Naive thymus-derived CD4-positive, alpha-beta T cell (primary cell): ENCODE results near the gene ZNF280D. TPM values are rescaled to one million over a fixed set of nuclear protein-coding genes. Genes with fewer than 3 reads are reported as not detected.

ENCODE experiments used
- ATAC-seq: fragments of 150-1000 bp; cut with Tn5 transposase; 2 replicates; pipeline ENCODE4 v1.10.0; 2021; ENCODE audit warnings: mild to moderate bottlenecking, moderate library complexity
- CTCF ChIA-PET: fragments of 350-600 bp; sonication (Branson Sonifier 250); formaldehyde crosslinking; loops from one replicate; lab custom pipeline; 2021; ENCODE audit warnings: antibody characterized with exemption; lab: Charles Lee
- POLR2A ChIA-PET: fragments of 350-600 bp; sonication (Branson Sonifier 250); formaldehyde crosslinking; loops from one replicate; lab custom pipeline; 2021; ENCODE audit warnings: antibody characterized with exemption, inconsistent platforms; lab: Charles Lee
- DNase-seq, 9 donors: peaks; one replicate each; pipeline versions ENCODE4 v3.0.0 to v3.0.0-alpha.2; 2020 to 2022; ENCODE audit warnings: mixed read lengths in 1 of 9
- H3K27ac ChIP-seq: one replicate; pipeline ENCODE4 v1.7.0; 2013; ENCODE audit warnings: mild to moderate bottlenecking, low read depth, low read length, moderate library complexity
- H3K27me3 ChIP-seq, 2 donors: one replicate each; pipeline ENCODE4 v1.7.0; 2013; ENCODE audit warnings: low read length in 2 of 2, mild to moderate bottlenecking in 2 of 2, moderate library complexity in 2 of 2; ENCODE audit not compliant: control insufficient read depth in 2 of 2, insufficient read depth in 2 of 2
- H3K36me3 ChIP-seq, 3 experiments: 1 replicate in 2 of 3; 2 replicates in 1 of 3; pipeline ENCODE4 v1.7.0; 2013; ENCODE audit warnings: low read length in 3 of 3, mild to moderate bottlenecking in 3 of 3, moderate library complexity in 1 of 3; ENCODE audit not compliant: insufficient read depth in 3 of 3, control insufficient read depth in 2 of 3
- H3K4me1 ChIP-seq, 2 donors: one replicate each; pipeline ENCODE4 v1.7.0; 2013; ENCODE audit warnings: low read length in 2 of 2, mild to moderate bottlenecking in 2 of 2, moderate library complexity in 1 of 2; ENCODE audit not compliant: control insufficient read depth in 2 of 2, insufficient read depth in 2 of 2
- H3K4me3 ChIP-seq: 2 replicates; pipeline ENCODE4 v1.7.0; 2013; ENCODE audit warnings: mild to moderate bottlenecking, low read length
- H3K9me3 ChIP-seq, 3 experiments: 1 replicate in 2 of 3; 2 replicates in 1 of 3; pipeline ENCODE4 v1.7.0; 2013; ENCODE audit warnings: low read length in 3 of 3; ENCODE audit not compliant: control insufficient read depth in 2 of 3
- H3K27ac Mint-ChIP-seq, 9 donors: one replicate each; pipeline ENCODE4 v1.8.0; 2020 to 2022; ENCODE audit warnings: mixed read lengths in 9 of 9, mild to moderate bottlenecking in 8 of 9, moderate library complexity in 5 of 9, inconsistent platforms in 2 of 9
- H3K27me3 Mint-ChIP-seq, 5 donors: one replicate each; pipeline ENCODE4 v1.8.0; 2021 to 2022; ENCODE audit warnings: mixed read lengths in 5 of 5, mild to moderate bottlenecking in 1 of 5
- H3K36me3 Mint-ChIP-seq, 5 donors: one replicate each; pipeline ENCODE4 v1.8.0; 2020 to 2022; ENCODE audit warnings: mixed read lengths in 5 of 5, mild to moderate bottlenecking in 3 of 5, inconsistent platforms in 1 of 5
- H3K4me1 Mint-ChIP-seq, 7 donors: one replicate each; pipeline ENCODE4 v1.8.0; 2020 to 2022; ENCODE audit warnings: mixed read lengths in 7 of 7, mild to moderate bottlenecking in 3 of 7, inconsistent platforms in 1 of 7
- H3K4me3 Mint-ChIP-seq, 10 donors: one replicate each; pipeline ENCODE4 v1.8.0; 2020 to 2022; ENCODE audit warnings: mild to moderate bottlenecking in 10 of 10, mixed read lengths in 10 of 10, moderate library complexity in 6 of 10, inconsistent platforms in 2 of 10
- H3K9me3 Mint-ChIP-seq, 11 donors: one replicate each; pipeline ENCODE4 v1.8.0; 2020 to 2022; ENCODE audit warnings: mixed read lengths in 11 of 11, mild to moderate bottlenecking in 4 of 11, inconsistent platforms in 1 of 11, moderate library complexity in 1 of 11
- intact Hi-C, 2 donors: fragments of 100-400 bp; cut with micrococcal nuclease; formaldehyde crosslinking; loops; one replicate each; pipeline ENCODE4 v1.15.1; 2023
- polyA plus RNA-seq, 2 donors: library from polyadenylated mRNA; unstranded; fragments of 300-500 nt; fragmentation: Illumina TruSeq; gene quantifications; one replicate each; pipeline ENCODE4 v1.2.3, GENCODE V29; 2021
- total RNA-seq, 6 experiments: library from RNA in 5 of 6; stranded (reverse) in 5 of 6; gene quantifications; 1 replicate in 5 of 6; 2 replicates in 1 of 6; pipeline ENCODE4 v1.2.3 and lab custom pipeline; 2021 to 2026

The ZNF280D gene
- total and polyA plus RNA-seq, 7 experiments from 2014 or later, result 9.3 to 59.0 (median 37.6) TPM

- POLR2A ChIA-PET, result no interaction called here
- H3K27me3 ChIP-seq, result no peaks in the 10 kb centered on the region
- H3K27ac ChIP-seq, result no peak overlapping the region
- peaks cover 10 to 12% (median 11%) of the 10 kb centered on the region in 5 donors for H3K27me3 Mint-ChIP-seq
- CTCF ChIA-PET, result no interaction called here
- DNase-seq (no peak), ATAC-seq (no peak)
- no peak overlapping the region for H3K4me3 Mint-ChIP-seq
- no peak overlapping the region for H3K4me3 ChIP-seq
- intact Hi-C loops, result no loop called here
- no peaks in the 10 kb centered on the region for H3K36me3 ChIP-seq
- H3K9me3 ChIP-seq, result no peaks in the 10 kb centered on the region
- no peak overlapping the region for H3K27ac Mint-ChIP-seq
- H3K4me1 ChIP-seq, result no peaks in the 10 kb centered on the region
- H3K36me3 Mint-ChIP-seq, result no peaks in the 10 kb centered on the region
- peaks cover 0 to 27% (median 12%) of the 10 kb centered on the region in 11 donors for H3K9me3 Mint-ChIP-seq
- no peaks in the 10 kb centered on the region for H3K4me1 Mint-ChIP-seq
Measured at GRCh38 chr15:56598991-56599390, 134.3 kb downstream of the ZNF280D start.

DNA sequence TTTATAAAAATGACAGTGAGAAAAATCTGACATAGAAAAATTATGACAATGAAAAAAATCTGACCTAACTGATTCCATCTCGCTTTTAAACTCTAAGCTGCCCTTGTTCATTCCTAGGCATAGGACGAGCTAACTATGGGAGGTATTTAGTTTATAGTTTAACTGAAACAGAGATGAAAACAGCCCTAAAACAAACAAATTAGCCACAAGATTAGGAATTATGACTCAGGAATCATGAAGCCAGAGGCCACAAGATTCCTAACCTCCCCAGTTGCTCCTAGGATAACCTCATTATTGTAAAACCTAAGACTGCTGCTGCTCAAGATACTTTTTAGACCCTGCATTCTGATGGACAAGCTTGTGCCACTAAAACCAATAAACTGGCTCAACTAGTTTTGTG is 145.6 kb downstream of the ZNF280D start:
- Mint-ChIP-seq H3K9me3 (peaks cover 9 to 50% (median 23%) of the 10 kb centered on the region in 11 donors), H3K4me1 (no peaks in the 10 kb centered on the region), H3K36me3 (peaks cover 3 to 21% (median 8%) of the 10 kb centered on the region in 5 donors), H3K27ac (no peak overlapping the region), H3K4me3 (no peak overlapping the region), H3K27me3 (peaks cover 0 to 18% (median 17%) of the 10 kb centered on the region in 5 donors)
- intact Hi-C loops, result no loop called here
- peaks cover 0 to 20% (median 0%) of the 10 kb centered on the region in 3 experiments for H3K9me3 ChIP-seq
- H3K36me3 ChIP-seq, result no peaks in the 10 kb centered on the region
- no peaks in the 10 kb centered on the region for H3K4me1 ChIP-seq
- ATAC-seq, result no peak
- no peak overlapping the region for H3K27ac ChIP-seq
- no peak overlapping the region for H3K4me3 ChIP-seq
- ChIA-PET POLR2A (interaction anchor here (0.6 kb wide), 1 partner anchor 324 kb away, joined by 3 read pairs; no protein-coding TSS in a partner anchor), CTCF (no interaction called here)
- no peaks in the 10 kb centered on the region for H3K27me3 ChIP-seq
- DNase-seq, result no peak

- Mint-ChIP-seq H3K9me3 (peaks cover 9 to 51% (median 23%) of the 10 kb centered on the region in 11 donors), H3K27ac (no peak overlapping the region), H3K36me3 (peaks cover 0 to 21% (median 8%) of the 10 kb centered on the region in 5 donors), H3K4me1 (no peaks in the 10 kb centered on the region), H3K4me3 (no peak overlapping the region), H3K27me3 (peaks cover 0 to 13% (median 6%) of the 10 kb centered on the region in 5 donors)
- intact Hi-C loops, result no loop called here
- no peaks in the 10 kb centered on the region for H3K36me3 ChIP-seq
- H3K27ac ChIP-seq, result no peak overlapping the region
- POLR2A ChIA-PET, result no interaction called here
- no peaks in the 10 kb centered on the region for H3K4me1 ChIP-seq
- CTCF ChIA-PET, result no interaction called here
- peaks cover 0 to 20% (median 0%) of the 10 kb centered on the region in 3 experiments for H3K9me3 ChIP-seq
- ATAC-seq, result no peak
- DNase-seq, result no peak
- no peak overlapping the region for H3K4me3 ChIP-seq
- H3K27me3 ChIP-seq, result no peaks in the 10 kb centered on the region
Measured at GRCh38 chr15:56586206-56586605, 147.1 kb downstream of the ZNF280D start.

GRCh38 chr15:56582785-56583184 is 150.5 kb downstream of the ZNF280D start:
- ATAC-seq (no peak), DNase-seq (no peak)
- H3K36me3 Mint-ChIP-seq, result peaks cover 0 to 9% (median 8%) of the 10 kb centered on the region in 5 donors
- peaks cover 0 to 6% (median 0%) of the 10 kb centered on the region in 5 donors for H3K27me3 Mint-ChIP-seq
- ChIA-PET CTCF (no interaction called here), POLR2A (no interaction called here)
- no peaks in the 10 kb centered on the region for H3K36me3 ChIP-seq
- H3K27me3 ChIP-seq, result no peaks in the 10 kb centered on the region
- no peaks in the 10 kb centered on the region for H3K4me1 Mint-ChIP-seq
- no peak overlapping the region for H3K4me3 ChIP-seq
- peaks cover 6 to 41% (median 19%) of the 10 kb centered on the region in 11 donors for H3K9me3 Mint-ChIP-seq
- no peak overlapping the region for H3K27ac Mint-ChIP-seq
- H3K9me3 ChIP-seq, result peaks cover 0 to 20% (median 0%) of the 10 kb centered on the region in 3 experiments
- intact Hi-C loops, result no loop called here
- no peak overlapping the region for H3K4me3 Mint-ChIP-seq
- no peak overlapping the region for H3K27ac ChIP-seq
- no peaks in the 10 kb centered on the region for H3K4me1 ChIP-seq

Other genes starting within 250 kb of the ZNF280D start
- 10 to 100 TPM; 71.5 to 99.4 (median 84.0) TPM for gene TCF12, start 185.1 kb upstream of the ZNF280D start, total RNA-seq
- gene TCF12, start 185.1 kb upstream of the ZNF280D start, polyA plus RNA-seq, result 10 to 100 TPM; 51.3 to 72.1 TPM